ENCODE measurements around the gene POLR3H.

DNA sequence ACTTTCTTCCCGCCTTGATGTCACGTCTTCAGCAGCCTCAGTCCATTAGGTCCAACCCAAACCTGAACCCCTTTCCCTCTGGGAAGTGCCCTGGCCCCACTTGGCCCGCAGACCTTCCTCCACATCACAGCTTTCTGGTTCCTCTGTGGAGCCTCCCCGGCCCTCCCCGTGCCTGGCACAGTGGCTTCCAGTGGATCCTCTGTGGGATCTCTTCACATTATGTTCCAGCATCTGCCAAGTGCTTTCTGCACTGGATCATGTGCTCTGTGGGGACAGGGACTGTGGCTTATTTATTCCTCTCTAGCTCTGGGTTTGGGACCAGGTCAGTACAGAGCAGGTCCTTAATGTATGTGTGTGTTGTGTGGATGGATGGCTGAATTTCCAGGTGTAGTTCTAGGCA, 30.9 kb downstream of the POLR3H start:
- TF ChIP-seq, protein P1, sequence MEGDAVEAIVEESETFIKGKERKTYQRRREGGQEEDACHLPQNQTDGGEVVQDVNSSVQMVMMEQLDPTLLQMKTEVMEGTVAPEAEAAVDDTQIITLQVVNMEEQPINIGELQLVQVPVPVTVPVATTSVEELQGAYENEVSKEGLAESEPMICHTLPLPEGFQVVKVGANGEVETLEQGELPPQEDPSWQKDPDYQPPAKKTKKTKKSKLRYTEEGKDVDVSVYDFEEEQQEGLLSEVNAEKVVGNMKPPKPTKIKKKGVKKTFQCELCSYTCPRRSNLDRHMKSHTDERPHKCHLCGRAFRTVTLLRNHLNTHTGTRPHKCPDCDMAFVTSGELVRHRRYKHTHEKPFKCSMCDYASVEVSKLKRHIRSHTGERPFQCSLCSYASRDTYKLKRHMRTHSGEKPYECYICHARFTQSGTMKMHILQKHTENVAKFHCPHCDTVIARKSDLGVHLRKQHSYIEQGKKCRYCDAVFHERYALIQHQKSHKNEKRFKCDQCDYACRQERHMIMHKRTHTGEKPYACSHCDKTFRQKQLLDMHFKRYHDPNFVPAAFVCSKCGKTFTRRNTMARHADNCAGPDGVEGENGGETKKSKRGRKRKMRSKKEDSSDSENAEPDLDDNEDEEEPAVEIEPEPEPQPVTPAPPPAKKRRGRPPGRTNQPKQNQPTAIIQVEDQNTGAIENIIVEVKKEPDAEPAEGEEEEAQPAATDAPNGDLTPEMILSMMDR (IDR thresholded peaks at IDR 0.05; ENCODE audit: insufficient read depth, low read depth, low read length) = no peak
- no peak for TF ChIP-seq EZH2 (IDR thresholded peaks at IDR 0.05; ENCODE audit: insufficient read depth, low read length)

All from astrocyte (in vitro differentiated cells and primary cell).